Neuronal stem cell (in vitro differentiated cells): ENCODE measurements around the gene TNS3.

Experiments
- DNase-seq: peaks from one replicate; pipeline ENCODE4 v3.0.0-alpha.2; 2013; ENCODE audit warnings: low spot score
- H2AFZ ChIP-seq: one replicate; pipeline ENCODE4 v1.6.1; 2013; ENCODE audit warnings: mild to moderate bottlenecking, low read length, inconsistent platforms
- H2AK5ac ChIP-seq: 2 replicates; pipeline ENCODE4 v1.6.1; 2013; ENCODE audit warnings: low read depth, mild to moderate bottlenecking, inconsistent platforms, low read length, moderate library complexity, mixed read lengths
- H2BK120ac ChIP-seq: 2 replicates; pipeline ENCODE4 v1.6.1; 2013; ENCODE audit warnings: low read depth, mild to moderate bottlenecking, inconsistent platforms, low read length, moderate library complexity, mixed read lengths
- H2BK12ac ChIP-seq: one replicate; pipeline ENCODE4 v1.6.1; 2013; ENCODE audit warnings: low read length, inconsistent platforms
- H2BK15ac ChIP-seq: 2 replicates; pipeline ENCODE4 v1.6.1; 2013; ENCODE audit warnings: mild to moderate bottlenecking, low read length, inconsistent platforms, mixed read lengths
- H2BK5ac ChIP-seq: one replicate; pipeline ENCODE4 v1.6.1; 2013; ENCODE audit warnings: inconsistent platforms, mild to moderate bottlenecking, low read length, moderate library complexity
- H3K14ac ChIP-seq: one replicate; pipeline ENCODE4 v1.6.1; 2013; ENCODE audit warnings: low read length, inconsistent platforms
- H3K18ac ChIP-seq: 2 replicates; pipeline ENCODE4 v1.6.1; 2013; ENCODE audit warnings: low read length, inconsistent platforms
- H3K23ac ChIP-seq: 2 replicates; pipeline ENCODE4 v1.6.1; 2013; ENCODE audit warnings: low read depth, mild to moderate bottlenecking, mixed read lengths, low read length, inconsistent platforms; ENCODE audit not compliant: poor library complexity
- H3K27ac ChIP-seq: replicated peaks from 3 replicates; pipeline ENCODE4 v1.5.1; 2013; ENCODE audit warnings: low read length, inconsistent platforms
- H3K27me3 ChIP-seq, 3 experiments: 2 replicates each; pipeline ENCODE4 v1.6.1; 2013; ENCODE audit warnings: low read length in 3 of 3, mild to moderate bottlenecking in 2 of 3, inconsistent platforms in 1 of 3, low read depth in 1 of 3, mixed read lengths in 1 of 3, moderate library complexity in 1 of 3; ENCODE audit not compliant: control insufficient read depth in 3 of 3, insufficient read depth in 3 of 3
- H3K36me3 ChIP-seq, 2 donors: replicated peaks in 1 of 2; 2 replicates each; pipeline ENCODE4 v1.6.1; 2013; ENCODE audit warnings: low read length in 2 of 2; ENCODE audit not compliant: control insufficient read depth in 2 of 2, insufficient read depth in 2 of 2
- H3K4ac ChIP-seq: 2 replicates; pipeline ENCODE4 v1.6.1; 2013; ENCODE audit warnings: inconsistent platforms, mild to moderate bottlenecking, low read length, moderate library complexity
- H3K4me1 ChIP-seq, 2 donors: 1 replicate in 1 of 2; 2 replicates in 1 of 2; pipeline ENCODE4 v1.6.1; 2013; ENCODE audit warnings: low read length in 2 of 2, low read depth in 1 of 2; ENCODE audit not compliant: control insufficient read depth in 2 of 2, insufficient read depth in 1 of 2
- H3K4me2 ChIP-seq: one replicate; pipeline ENCODE4 v1.6.1; 2013; ENCODE audit warnings: mild to moderate bottlenecking, low read length, inconsistent platforms; ENCODE audit not compliant: insufficient read depth, poor library complexity, severe bottlenecking
- H3K4me3 ChIP-seq, 2 donors: 2 replicates each; pipeline ENCODE4 v1.5.1; 2013; ENCODE audit warnings: low read length in 2 of 2, mild to moderate bottlenecking in 2 of 2, inconsistent platforms in 1 of 2, moderate library complexity in 1 of 2
- H3K79me1 ChIP-seq: one replicate; pipeline ENCODE4 v1.6.1; 2013; ENCODE audit warnings: low read depth, mild to moderate bottlenecking, inconsistent platforms, low read length, moderate library complexity
- H3K9ac ChIP-seq: one replicate; pipeline ENCODE4 v1.6.1; 2013; ENCODE audit warnings: mild to moderate bottlenecking, low read depth, low read length, inconsistent platforms; ENCODE audit not compliant: poor library complexity
- H3K9me3 ChIP-seq, 2 donors: replicated peaks in 1 of 2; 2 replicates each; pipeline versions ENCODE3 to v1.6.1; 2013; ENCODE audit warnings: low read length in 2 of 2, mild to moderate bottlenecking in 2 of 2, inconsistent platforms in 1 of 2, low read depth in 1 of 2, mixed read lengths in 1 of 2, moderate library complexity in 1 of 2; ENCODE audit not compliant: control insufficient read depth in 2 of 2, insufficient read depth in 1 of 2
- H4K8ac ChIP-seq: one replicate; pipeline ENCODE4 v1.6.1; 2013; ENCODE audit warnings: low read depth, mild to moderate bottlenecking, inconsistent platforms, low read length, moderate library complexity
- H4K91ac ChIP-seq: one replicate; pipeline ENCODE4 v1.6.1; 2013; ENCODE audit warnings: low read length, low read depth, mild to moderate bottlenecking, inconsistent platforms; ENCODE audit not compliant: poor library complexity
- WGBS, 2 donors: extraction: QIAGEN DNeasy Blood & Tissue Kit; methylation state at CpG; one replicate each; pipeline ENCODE4 v1.1.7; 2013; ENCODE audit warnings: missing lambda C conversion rate in 2 of 2, mixed read lengths in 1 of 2; ENCODE audit not compliant: insufficient read length in 2 of 2, insufficient replicate concordance in 1 of 2; ENCODE audit errors: extremely low coverage in 2 of 2; 5-methylcytosine and 5-hydroxymethylcytosine counted together

Gene TNS3

GRCh38 chr7:47352394-47352968, 229.4 kb downstream of the TNS3 start:
- Histone ChIP-seq H3K4ac (no peak overlapping the region), H3K4me3 (no peak overlapping the region), H2BK120ac (no peak overlapping the region), H3K79me1 (peaks cover 6% of the 10 kb centered on the region), H3K4me2 (no peak overlapping the region), H2BK15ac (no peak overlapping the region), H3K4me1 (peaks cover 0 to 5% of the 10 kb centered on the region in 2 donors), H3K23ac (peak overlapping the region; percentile 62), H4K8ac (no peak overlapping the region), H3K14ac (peak overlapping the region; percentile 48), H2AFZ (no peak overlapping the region), H2BK5ac (no peak overlapping the region), H4K91ac (no peak overlapping the region), H3K27ac (no peak overlapping the region), H3K9ac (no peak overlapping the region), H2BK12ac (peak overlapping the region; percentile 11), H3K18ac (no peak overlapping the region), H3K27me3 (no peaks in the 10 kb centered on the region), H3K9me3 (peaks cover 0 to 2% of the 10 kb centered on the region in 2 donors), H3K36me3 (peaks cover 0 to 3% of the 10 kb centered on the region in 2 donors), H2AK5ac (no peak overlapping the region)
- DNase-seq = no peak
- WGBS, 2 donors = no CpG with 5 or more reads among the region's 8 CpGs

GRCh38 chr7:47351233-47352154, 230.4 kb downstream of the TNS3 start:
- Histone ChIP-seq H3K4me2 (no peak overlapping the region), H3K4me1 (peaks cover 0 to 6% of the 10 kb centered on the region in 2 donors), H2AK5ac (no peak overlapping the region), H4K8ac (no peak overlapping the region), H3K4ac (no peak overlapping the region), H3K4me3 (no peak overlapping the region), H3K79me1 (peaks cover 6% of the 10 kb centered on the region), H3K27ac (no peak overlapping the region), H3K14ac (no peak overlapping the region), H3K27me3 (no peaks in the 10 kb centered on the region), H3K9me3 (peaks cover 0 to 2% of the 10 kb centered on the region in 2 donors), H3K18ac (peak overlapping the region; percentile 7), H3K23ac (no peak overlapping the region), H2BK120ac (no peak overlapping the region), H4K91ac (no peak overlapping the region), H3K9ac (no peak overlapping the region), H2AFZ (no peak overlapping the region), H2BK12ac (no peak overlapping the region), H2BK15ac (no peak overlapping the region), H2BK5ac (no peak overlapping the region), H3K36me3 (peaks cover 0 to 4% of the 10 kb centered on the region in 2 donors)
- WGBS, 2 donors = no CpG with 5 or more reads among the region's 20 CpGs
- no peak for DNase-seq

DNA sequence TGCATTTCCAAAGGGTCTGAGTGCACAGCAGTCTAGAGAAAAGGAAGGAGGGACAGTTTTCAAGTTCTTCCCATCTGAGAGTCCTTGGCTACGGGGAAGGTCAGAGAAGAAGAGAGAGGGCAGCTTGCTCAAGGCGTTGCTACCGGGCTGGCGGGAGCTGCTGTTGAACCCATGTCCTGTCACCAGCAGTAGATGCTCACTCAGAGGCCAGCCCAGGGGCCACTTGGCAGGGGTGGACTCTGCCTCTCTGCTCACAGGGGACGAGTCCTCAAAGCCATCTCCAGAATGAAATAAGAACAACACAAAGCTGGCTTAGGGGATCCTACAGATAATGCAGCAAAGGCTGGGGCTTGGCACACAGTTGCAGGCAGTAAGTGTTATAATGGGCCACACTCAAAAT, 231.5 kb downstream of the TNS3 start:
- no peak overlapping the region for H2AK5ac ChIP-seq
- H2BK5ac ChIP-seq = no peak overlapping the region
- no peak overlapping the region for H2BK120ac ChIP-seq
- H3K4me2 ChIP-seq = no peak overlapping the region
- no peak overlapping the region for H2BK15ac ChIP-seq
- H2BK12ac ChIP-seq = no peak overlapping the region
- H3K79me1 ChIP-seq = peaks cover 6% of the 10 kb centered on the region
- H3K23ac ChIP-seq = no peak overlapping the region
- H3K27me3 ChIP-seq = no peaks in the 10 kb centered on the region
- H3K4me3 ChIP-seq = no peak overlapping the region
- peaks cover 0 to 10% of the 10 kb centered on the region in 2 donors for H3K36me3 ChIP-seq
- peak overlapping the region; percentile 4 for H2AFZ ChIP-seq
- no CpG with 5 or more reads among the region's 5 CpGs for WGBS, 2 donors
- no peak for DNase-seq
- peaks cover 0 to 2% of the 10 kb centered on the region in 2 donors for H3K9me3 ChIP-seq
- no peak overlapping the region for H4K91ac ChIP-seq
- no peak overlapping the region for H3K9ac ChIP-seq
- H3K4me1 ChIP-seq = peaks cover 0 to 6% of the 10 kb centered on the region in 2 donors
- H3K18ac ChIP-seq = no peak overlapping the region
- no peak overlapping the region for H4K8ac ChIP-seq
- no peak overlapping the region for H3K4ac ChIP-seq
- no peak overlapping the region for H3K27ac ChIP-seq
- H3K14ac ChIP-seq = no peak overlapping the region

DNA sequence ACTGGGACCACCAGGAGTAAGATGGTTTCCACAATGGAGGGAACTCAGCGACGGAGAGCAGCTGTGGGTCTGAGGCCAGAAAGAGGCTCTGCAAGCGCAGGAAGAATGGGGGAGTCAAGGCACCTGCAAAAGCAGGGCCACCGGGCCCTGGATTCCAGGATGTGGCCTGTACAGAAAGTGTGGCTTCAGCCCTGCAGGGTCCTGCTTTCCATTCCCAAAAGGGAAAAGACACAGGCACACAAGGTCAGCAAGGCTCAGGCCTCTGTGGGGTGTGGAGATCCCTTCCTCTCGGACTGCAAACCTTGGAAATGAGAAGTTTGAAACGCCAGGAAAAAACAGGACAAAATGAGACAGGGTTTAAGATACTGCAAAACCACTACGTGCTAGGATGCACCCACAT, 232.5 kb downstream of the TNS3 start:
- DNase-seq = no peak
- Histone ChIP-seq H2BK5ac (no peak overlapping the region), H3K9ac (no peak overlapping the region), H4K8ac (no peak overlapping the region), H2BK12ac (no peak overlapping the region), H4K91ac (no peak overlapping the region), H3K14ac (no peak overlapping the region), H3K23ac (no peak overlapping the region), H2AFZ (no peak overlapping the region), H3K4ac (no peak overlapping the region), H3K4me3 (no peak overlapping the region), H2BK15ac (no peak overlapping the region), H3K27ac (no peak overlapping the region), H3K18ac (peak overlapping the region; percentile 35), H3K27me3 (no peaks in the 10 kb centered on the region), H2AK5ac (no peak overlapping the region), H3K79me1 (peaks cover 3% of the 10 kb centered on the region), H3K9me3 (peaks cover 0 to 2% of the 10 kb centered on the region in 2 donors), H3K4me1 (peaks cover 0 to 6% of the 10 kb centered on the region in 2 donors), H3K4me2 (no peak overlapping the region), H3K36me3 (peaks cover 0 to 17% of the 10 kb centered on the region in 2 donors), H2BK120ac (no peak overlapping the region)
- WGBS, 2 donors = no CpG with 5 or more reads among the region's 7 CpGs
